Panc1 (cell line): ENCODE results near the gene GNAQ.

Experiments
- CTCF ChIP-seq: fragments of 450-650 bp; IDR thresholded peaks from 2 replicates; pipeline ENCODE4 v1.5.1; 2017; ENCODE audit warnings: mild to moderate bottlenecking
- REST ChIP-seq, 2 experiments: IDR thresholded peaks; 2 replicates each; pipeline ENCODE4 v1.6.1; 2011 to 2012; ENCODE audit warnings: low read depth in 2 of 2, control low read depth in 1 of 2, low read length in 1 of 2, mild to moderate bottlenecking in 1 of 2, moderate library complexity in 1 of 2; ENCODE audit not compliant: insufficient read depth in 1 of 2
- TCF7L2 ChIP-seq: IDR thresholded peaks from 2 replicates; pipeline ENCODE4 v1.6.1; 2011; ENCODE audit warnings: mild to moderate bottlenecking, low read depth, low read length, inconsistent platforms

- TF ChIP-seq CTCF: no peak
- TF ChIP-seq TCF7L2: no peak
- no peak for TF ChIP-seq REST (IDR thresholded peaks at IDR 0.05; ENCODE audit: insufficient read depth in 1 of 2, low read depth in 2 of 2, low read length in 1 of 2)
These were observed 123.3 kb downstream of the GNAQ start for GRCh38 chr9:77908293-77908692.
